HepG2 (cell line): ENCODE results near the gene FBXO28. TPM values are rescaled to one million over a fixed set of nuclear protein-coding genes. Genes with fewer than 3 reads are reported as not detected.

Experiments used
- ATAC-seq: fragments of 200-7000 bp; cut with Tn5 transposase; 3 replicates; pipeline ENCODE4 v1.9.1; 2020; ENCODE audit warnings: mild to moderate bottlenecking, moderate library complexity
- BruUV-seq: library from RNA; stranded (reverse); fragments of 400-500 nt; replicated peaks from 2 replicates; lab custom pipeline; 2021; lab: Mats Ljungman, UMichigan
- CTCF ChIA-PET: fragments of 300-600 bp; formaldehyde crosslinking; extraction: SDS; loops from one replicate; lab custom pipeline; 2021; ENCODE audit warnings: low total read pairs, inconsistent platforms, low intra/inter-chr PET ratio; lab: Yijun Ruan, JAX
- POLR2A ChIA-PET: fragments of 350-600 bp; sonication (Branson Sonifier 250); formaldehyde crosslinking; loops from one replicate; lab custom pipeline; 2020; ENCODE audit warnings: antibody characterized with exemption, inconsistent platforms; lab: Yijun Ruan, JAX
- DNase-seq: peaks from one replicate; pipeline ENCODE4 v3.0.0-alpha.2; 2015; ENCODE audit warnings: low spot score
- FAIRE-seq: peaks from 3 replicates; lab custom pipeline; 2011; peaks lifted over from hg19 to GRCh38; lab: Jason Lieb, UNC
- H2AFZ ChIP-seq: one replicate; pipeline ENCODE4 v1.6.1; 2011; ENCODE audit warnings: low read length, inconsistent platforms
- H3K27ac ChIP-seq: fragments of 300-600 bp; 3 replicates; pipeline ENCODE4 v1.8.0; 2011; ENCODE audit warnings: mixed run types, mild to moderate bottlenecking, mixed read lengths, low read length, inconsistent platforms; ENCODE audit not compliant: insufficient read depth; ENCODE audit errors: extremely low read length
- H3K27me3 ChIP-seq, 2 experiments: fragments of 200-600 bp in 1 of 2; 2 replicates in 1 of 2; 3 replicates in 1 of 2; pipeline versions ENCODE4 v1.6.0 to v1.8.0; 2011; ENCODE audit warnings: low read length in 2 of 2, mild to moderate bottlenecking in 2 of 2, moderate library complexity in 2 of 2, inconsistent platforms in 1 of 2; ENCODE audit not compliant: insufficient read depth in 2 of 2, control insufficient read depth in 1 of 2
- H3K36me3 ChIP-seq, 2 experiments: fragments of 200-600 bp in 1 of 2; replicated peaks in 1 of 2; 2 replicates in 1 of 2; 3 replicates in 1 of 2; pipeline versions ENCODE4 v1.5.1 to v1.8.0; 2011; ENCODE audit warnings: low read length in 2 of 2, inconsistent platforms in 1 of 2; ENCODE audit not compliant: insufficient read depth in 2 of 2, control insufficient read depth in 1 of 2
- H3K4me1 ChIP-seq: 2 replicates; pipeline ENCODE4 v1.5.1; 2012; ENCODE audit warnings: low read length, inconsistent platforms; ENCODE audit not compliant: insufficient read depth
- H3K4me2 ChIP-seq: 2 replicates; pipeline ENCODE4 v1.6.0; 2011; ENCODE audit warnings: low read depth, low read length, inconsistent platforms
- H3K4me3 ChIP-seq, 3 experiments: fragments of 200-600 bp in 1 of 3; sonication (generic), shearing (Covaris generic) in 1 of 3; replicated peaks in 1 of 3; 2 replicates each; pipeline ENCODE4 v1.5.1; 2011 to 2016; ENCODE audit warnings: low read length in 3 of 3, inconsistent platforms in 2 of 3, low read depth in 2 of 3, mild to moderate bottlenecking in 2 of 3, control low read depth in 1 of 3, mixed read lengths in 1 of 3; ENCODE audit not compliant: insufficient read depth in 1 of 3
- H3K79me2 ChIP-seq: one replicate; pipeline ENCODE4 v1.6.1; 2011; ENCODE audit warnings: low read length, inconsistent platforms; ENCODE audit not compliant: insufficient read depth
- H3K9ac ChIP-seq: 2 replicates; pipeline ENCODE4 v1.6.0; 2011; ENCODE audit warnings: mild to moderate bottlenecking, low read depth, low read length, inconsistent platforms; ENCODE audit not compliant: insufficient read depth
- H3K9me3 ChIP-seq: 2 replicates; pipeline ENCODE4 v1.5.1; 2012; ENCODE audit warnings: mild to moderate bottlenecking, low read length
- H4K20me1 ChIP-seq: 2 replicates; pipeline ENCODE4 v1.6.0; 2011; ENCODE audit warnings: inconsistent platforms, mild to moderate bottlenecking, low read length, moderate library complexity; ENCODE audit not compliant: insufficient read depth
- ARHGAP35 ChIP-seq: sonication (generic); formaldehyde crosslinking; IDR thresholded peaks from 2 replicates; pipeline ENCODE4 v1.9.0; 2022; ENCODE audit warnings: mild to moderate bottlenecking, inconsistent platforms, moderate library complexity, missing genetic modification reagents, borderline replicate concordance
- ATF7-NPFF ChIP-seq: sonication (generic); formaldehyde crosslinking; IDR thresholded peaks from 2 replicates; pipeline ENCODE4 v1.8.1; 2023; ENCODE audit warnings: mild to moderate bottlenecking, low read depth, missing genetic modification reagents, moderate library complexity
- BRD4 ChIP-seq: sonication (generic); formaldehyde crosslinking; IDR thresholded peaks from 2 replicates; pipeline ENCODE4 v1.4.0; 2020; ENCODE audit warnings: missing genetic modification reagents
- MAFK ChIP-seq, 2 experiments: IDR thresholded peaks in 1 of 2; conservative IDR thresholded peaks in 1 of 2; 2 replicates each; pipeline ENCODE4 v1.6.1; 2011; ENCODE audit warnings: improper control_type of control experiment in 2 of 2, low read length in 2 of 2
- MTERF4 ChIP-seq: sonication (generic); formaldehyde crosslinking; IDR thresholded peaks from 2 replicates; pipeline ENCODE4 v1.8.0; 2023; ENCODE audit warnings: mild to moderate bottlenecking, missing genetic modification reagents
- PBX2 ChIP-seq: IDR thresholded peaks from 2 replicates; pipeline ENCODE4 v1.6.1; 2016; ENCODE audit warnings: control low read depth
- SRY ChIP-seq: sonication (generic); formaldehyde crosslinking; IDR thresholded peaks from 2 replicates; pipeline ENCODE4 v1.8.0; 2022; ENCODE audit warnings: mild to moderate bottlenecking, missing genetic modification reagents
- XBP1 ChIP-seq: sonication (generic); formaldehyde crosslinking; IDR thresholded peaks from 2 replicates; pipeline ENCODE4 v1.5.0; 2020; ENCODE audit warnings: missing genetic modification reagents
- ZNF660 ChIP-seq: sonication (generic); formaldehyde crosslinking; IDR thresholded peaks from 2 replicates; pipeline ENCODE4 v1.5.1; 2020; ENCODE audit warnings: mild to moderate bottlenecking, low read depth, missing genetic modification reagents, borderline replicate concordance
- ZSCAN29 ChIP-seq: sonication (generic); formaldehyde crosslinking; conservative IDR thresholded peaks from 2 replicates; pipeline ENCODE4 v1.4.0; 2020; ENCODE audit warnings: mild to moderate bottlenecking, missing genetic modification reagents
- WGBS: methylation state at CpG from one replicate; pipeline ENCODE4 v1.1.6; 2017; ENCODE audit warnings: low lambda C conversion rate; 5-methylcytosine and 5-hydroxymethylcytosine counted together
- in situ Hi-C: cut with HindIII; loops from 2 replicates; pipeline ENCODE4 v1.10.0; 2017; ENCODE audit warnings: low pct_unique_long_range_greater_than_20kb; ENCODE audit not compliant: extremely low pct_ligation_motif_present
- intact Hi-C: fragments of 100-400 bp; cut with micrococcal nuclease; formaldehyde crosslinking; loops from one replicate; pipeline ENCODE4 v1.10.0; 2022; ENCODE audit not compliant: unreplicated experiment
- polyA plus RNA-seq, 8 experiments: library from polyadenylated mRNA; depleted of rRNA in 3 of 8; stranded (reverse) in 7 of 8; unstranded in 1 of 8; fragments of >200 nt; fragmentation: Illumina TruSeq in 4 of 8; extraction: Trizol in 4 of 8; gene quantifications; 2 replicates each; pipeline versions ENCODE4 v1.2.1 to v1.2.3, GENCODE V29; 2011 to 2016; ENCODE audit warnings: low read depth in 4 of 8, missing spikeins in 1 of 8, mixed read lengths in 1 of 8; ENCODE audit not compliant: insufficient read depth in 1 of 8
- total RNA-seq, 5 experiments: library from RNA; depleted of rRNA; stranded (reverse); fragments of >200 nt; fragmentation: Illumina TruSeq; extraction: Trizol; gene quantifications; 2 replicates each; pipeline ENCODE4 v1.2.3, GENCODE V29; 2016; ENCODE audit warnings: low read depth in 1 of 5
- TF ChIP-seq, protein P1 (sequence below): sonication (generic); formaldehyde crosslinking; IDR thresholded peaks from 2 replicates; pipeline ENCODE4 v1.4.0; 2020; ENCODE audit warnings: low read depth, missing genetic modification reagents
- TF ChIP-seq, protein P2 (sequence below): sonication (generic); formaldehyde crosslinking; IDR thresholded peaks from 2 replicates; pipeline ENCODE4 v1.4.0; 2020; ENCODE audit warnings: missing genetic modification reagents
- TF ChIP-seq, protein P3 (sequence below): sonication (generic); formaldehyde crosslinking; IDR thresholded peaks from 2 replicates; pipeline ENCODE4 v1.9.0; 2021; ENCODE audit warnings: missing genetic modification reagents, mild to moderate bottlenecking, borderline replicate concordance
- TF ChIP-seq, protein P4 (sequence below): sonication (generic); formaldehyde crosslinking; IDR thresholded peaks from 2 replicates; pipeline ENCODE4 v1.5.0; 2020; ENCODE audit warnings: missing genetic modification reagents, mild to moderate bottlenecking, borderline replicate concordance

FBXO28 gene
- total and polyA plus RNA-seq, 2 of the 13 experiments (the other 11 are each of a cell fraction or from before 2014, with no cell fraction given) = 8.5 to 29.1 TPM

- BruUV-seq = no TSS peak
- no peaks in the 10 kb centered on the region for H4K20me1 ChIP-seq
- in situ Hi-C loops (no loop called here), intact Hi-C loops (no loop called here)
- H3K79me2 ChIP-seq = no peaks in the 10 kb centered on the region
- H3K4me1 ChIP-seq = 0 out of 2 replicates have a peak, but pooled peaks cover 4% of the 10 kb centered on the region
- 23% methylated on average over 2 of the region's 2 CpGs for WGBS
- H3K27me3 ChIP-seq = 0 out of 5 replicates have a peak, but pooled peaks cover 0 to 2% of the 10 kb centered on the region in 2 experiments
- no peak overlapping the region for H3K4me2 ChIP-seq
- no peak overlapping the region for H3K27ac ChIP-seq
- CTCF ChIA-PET = no interaction called here
- no peaks in the 10 kb centered on the region for H3K36me3 ChIP-seq
- no peak for FAIRE-seq
- no peak for DNase-seq
- POLR2A ChIA-PET = no interaction called here
- H3K9me3 ChIP-seq = no peaks in the 10 kb centered on the region
- no peak overlapping the region for H3K4me3 ChIP-seq
- no peak overlapping the region for H2AFZ ChIP-seq
- H3K9ac ChIP-seq = no peak overlapping the region
- ATAC-seq = no peak
- TF ChIP-seq XBP1 (CRISPR knock-in tag) (no peak), MTERF4 (CRISPR knock-in tag) (no peak), ATF7-NPFF (CRISPR knock-in tag) (no peak), ZNF660 (CRISPR knock-in tag) (no peak), PBX2 (CRISPR knock-in tag) (no peak), MAFK (conservative IDR thresholded peaks at IDR 0.05 in 1 of 2, IDR thresholded peaks at IDR 0.05 in 1 of 2; ENCODE audit: low read length in 2 of 2) (no peak), ZSCAN29 (no peak), ARHGAP35 (CRISPR knock-in tag) (no peak), BRD4 (no peak), SRY (CRISPR knock-in tag) (no peak)
- TF ChIP-seq, protein P1, sequence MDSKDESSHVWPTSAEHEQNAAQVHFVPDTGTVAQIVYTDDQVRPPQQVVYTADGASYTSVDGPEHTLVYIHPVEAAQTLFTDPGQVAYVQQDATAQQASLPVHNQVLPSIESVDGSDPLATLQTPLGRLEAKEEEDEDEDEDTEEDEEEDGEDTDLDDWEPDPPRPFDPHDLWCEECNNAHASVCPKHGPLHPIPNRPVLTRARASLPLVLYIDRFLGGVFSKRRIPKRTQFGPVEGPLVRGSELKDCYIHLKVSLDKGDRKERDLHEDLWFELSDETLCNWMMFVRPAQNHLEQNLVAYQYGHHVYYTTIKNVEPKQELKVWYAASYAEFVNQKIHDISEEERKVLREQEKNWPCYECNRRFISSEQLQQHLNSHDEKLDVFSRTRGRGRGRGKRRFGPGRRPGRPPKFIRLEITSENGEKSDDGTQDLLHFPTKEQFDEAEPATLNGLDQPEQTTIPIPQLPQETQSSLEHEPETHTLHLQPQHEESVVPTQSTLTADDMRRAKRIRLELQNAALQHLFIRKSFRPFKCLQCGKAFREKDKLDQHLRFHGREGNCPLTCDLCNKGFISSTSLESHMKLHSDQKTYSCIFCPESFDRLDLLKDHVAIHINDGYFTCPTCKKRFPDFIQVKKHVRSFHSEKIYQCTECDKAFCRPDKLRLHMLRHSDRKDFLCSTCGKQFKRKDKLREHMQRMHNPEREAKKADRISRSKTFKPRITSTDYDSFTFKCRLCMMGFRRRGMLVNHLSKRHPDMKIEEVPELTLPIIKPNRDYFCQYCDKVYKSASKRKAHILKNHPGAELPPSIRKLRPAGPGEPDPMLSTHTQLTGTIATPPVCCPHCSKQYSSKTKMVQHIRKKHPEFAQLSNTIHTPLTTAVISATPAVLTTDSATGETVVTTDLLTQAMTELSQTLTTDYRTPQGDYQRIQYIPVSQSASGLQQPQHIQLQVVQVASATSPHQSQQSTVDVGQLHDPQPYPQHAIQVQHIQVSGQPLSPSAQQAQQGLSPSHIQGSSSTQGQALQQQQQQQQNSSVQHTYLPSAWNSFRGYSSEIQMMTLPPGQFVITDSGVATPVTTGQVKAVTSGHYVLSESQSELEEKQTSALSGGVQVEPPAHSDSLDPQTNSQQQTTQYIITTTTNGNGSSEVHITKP (CRISPR knock-in tag) = no peak
- TF ChIP-seq, protein P2, sequence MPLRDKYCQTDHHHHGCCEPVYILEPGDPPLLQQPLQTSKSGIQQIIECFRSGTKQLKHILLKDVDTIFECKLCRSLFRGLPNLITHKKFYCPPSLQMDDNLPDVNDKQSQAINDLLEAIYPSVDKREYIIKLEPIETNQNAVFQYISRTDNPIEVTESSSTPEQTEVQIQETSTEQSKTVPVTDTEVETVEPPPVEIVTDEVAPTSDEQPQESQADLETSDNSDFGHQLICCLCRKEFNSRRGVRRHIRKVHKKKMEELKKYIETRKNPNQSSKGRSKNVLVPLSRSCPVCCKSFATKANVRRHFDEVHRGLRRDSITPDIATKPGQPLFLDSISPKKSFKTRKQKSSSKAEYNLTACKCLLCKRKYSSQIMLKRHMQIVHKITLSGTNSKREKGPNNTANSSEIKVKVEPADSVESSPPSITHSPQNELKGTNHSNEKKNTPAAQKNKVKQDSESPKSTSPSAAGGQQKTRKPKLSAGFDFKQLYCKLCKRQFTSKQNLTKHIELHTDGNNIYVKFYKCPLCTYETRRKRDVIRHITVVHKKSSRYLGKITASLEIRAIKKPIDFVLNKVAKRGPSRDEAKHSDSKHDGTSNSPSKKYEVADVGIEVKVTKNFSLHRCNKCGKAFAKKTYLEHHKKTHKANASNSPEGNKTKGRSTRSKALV (CRISPR knock-in tag) = no peak
- TF ChIP-seq, protein P3, sequence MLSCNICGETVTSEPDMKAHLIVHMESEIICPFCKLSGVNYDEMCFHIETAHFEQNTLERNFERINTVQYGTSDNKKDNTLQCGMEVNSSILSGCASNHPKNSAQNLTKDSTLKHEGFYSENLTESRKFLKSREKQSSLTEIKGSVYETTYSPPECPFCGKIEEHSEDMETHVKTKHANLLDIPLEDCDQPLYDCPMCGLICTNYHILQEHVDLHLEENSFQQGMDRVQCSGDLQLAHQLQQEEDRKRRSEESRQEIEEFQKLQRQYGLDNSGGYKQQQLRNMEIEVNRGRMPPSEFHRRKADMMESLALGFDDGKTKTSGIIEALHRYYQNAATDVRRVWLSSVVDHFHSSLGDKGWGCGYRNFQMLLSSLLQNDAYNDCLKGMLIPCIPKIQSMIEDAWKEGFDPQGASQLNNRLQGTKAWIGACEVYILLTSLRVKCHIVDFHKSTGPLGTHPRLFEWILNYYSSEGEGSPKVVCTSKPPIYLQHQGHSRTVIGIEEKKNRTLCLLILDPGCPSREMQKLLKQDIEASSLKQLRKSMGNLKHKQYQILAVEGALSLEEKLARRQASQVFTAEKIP (CRISPR knock-in tag) = no peak
- TF ChIP-seq, protein P4, sequence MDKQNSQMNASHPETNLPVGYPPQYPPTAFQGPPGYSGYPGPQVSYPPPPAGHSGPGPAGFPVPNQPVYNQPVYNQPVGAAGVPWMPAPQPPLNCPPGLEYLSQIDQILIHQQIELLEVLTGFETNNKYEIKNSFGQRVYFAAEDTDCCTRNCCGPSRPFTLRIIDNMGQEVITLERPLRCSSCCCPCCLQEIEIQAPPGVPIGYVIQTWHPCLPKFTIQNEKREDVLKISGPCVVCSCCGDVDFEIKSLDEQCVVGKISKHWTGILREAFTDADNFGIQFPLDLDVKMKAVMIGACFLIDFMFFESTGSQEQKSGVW (CRISPR knock-in tag) = no peak
Observed at GRCh38 chr1:224081604-224082003, 32.3 kb upstream of the FBXO28 start.
